Measurements from ENCODE around the gene VWA8.
"Not testable (repeated sequence)": the region's sequence is repeated elsewhere in the genome, so short reads cannot be mapped to it uniquely, and the experiment has no call there.

Gene VWA8

GRCh38 chr13:41842036-41842620, 118.8 kb downstream of the VWA8 start:
- no peak for DNase-seq

- no peak for DNase-seq
Measured at GRCh38 chr13:41837629-41838028, 123.3 kb downstream of the VWA8 start.

- DNase-seq = no peak
Measured at GRCh38 chr13:41835871-41836270, 125.0 kb downstream of the VWA8 start.

GRCh38 chr13:41834697-41835096, 126.2 kb downstream of the VWA8 start:
- not testable (repeated sequence) for DNase-seq

- DNase-seq = no peak
Measured at GRCh38 chr13:41833831-41834230, 127.1 kb downstream of the VWA8 start.

GRCh38 chr13:41833201-41833600, 127.7 kb downstream of the VWA8 start:
- DNase-seq = no peak

GRCh38 chr13:41827507-41828213, 133.2 kb downstream of the VWA8 start:
- DNase-seq = no peak

GRCh38 chr13:41825691-41826090, 135.2 kb downstream of the VWA8 start:
- DNase-seq = no peak

GRCh38 chr13:41823476-41823875, 137.4 kb downstream of the VWA8 start:
- no peak for DNase-seq

GRCh38 chr13:41822560-41822959, 138.3 kb downstream of the VWA8 start:
- DNase-seq = no peak

- no peak for DNase-seq
Measured at GRCh38 chr13:41821238-41821594, 139.7 kb downstream of the VWA8 start.

GRCh38 chr13:41820581-41821237, 140.2 kb downstream of the VWA8 start:
- no peak for DNase-seq

GRCh38 chr13:41816057-41816456, 144.9 kb downstream of the VWA8 start:
- DNase-seq = no peak

- no peak for DNase-seq
Measured at GRCh38 chr13:41813426-41813825, 147.5 kb downstream of the VWA8 start.

GRCh38 chr13:41812851-41813250, 148.1 kb downstream of the VWA8 start:
- no peak for DNase-seq

- no peak for DNase-seq
Measured at GRCh38 chr13:41812237-41812636, 148.7 kb downstream of the VWA8 start.

GRCh38 chr13:41811588-41812021, 149.3 kb downstream of the VWA8 start:
- no peak for DNase-seq

- no peak for DNase-seq
Measured at GRCh38 chr13:41809962-41810361, 150.9 kb downstream of the VWA8 start.

GRCh38 chr13:41803445-41803735, 157.5 kb downstream of the VWA8 start:
- not testable (repeated sequence) for DNase-seq

GRCh38 chr13:41802684-41803444, 158.0 kb downstream of the VWA8 start:
- DNase-seq = no peak

GRCh38 chr13:41802043-41802683, 158.7 kb downstream of the VWA8 start:
- no peak for DNase-seq

- no peak for DNase-seq
Measured at GRCh38 chr13:41791056-41791455, 169.9 kb downstream of the VWA8 start.

- DNase-seq = no peak
Measured at GRCh38 chr13:41788552-41788951, 172.4 kb downstream of the VWA8 start.

Data from NCI-H2171 (cell line).